Activated T-helper 2 cell treated with anti-CD3 and anti-CD28 coated beads, Interferon-gamma antibody, Interleukin-2, Interleukin-4, amounts not matched to agents 10 μg/mL and 5 μg/mL and 100 μg/mL, durations not matched to agents 14 hours and 24 hours and 36 hours (primary cell): Measurements from ENCODE around the gene CSNK1D. TPM values are rescaled to one million over a fixed set of nuclear protein-coding genes. Genes with fewer than 3 reads are reported as not detected.
A peak's percentile ranks its signal among the peaks of the same experiment; 100 is the strongest.
"Not testable (repeated sequence)": the region's sequence is repeated elsewhere in the genome, so short reads cannot be mapped to it uniquely, and the experiment has no call there.

Experiments
- DNase-seq: peaks from one replicate; pipeline ENCODE4 v3.0.0; 2021; ENCODE audit warnings: low spot score
- H3K27ac Mint-ChIP-seq: one replicate; pipeline ENCODE4 v1.8.0; 2021; ENCODE audit warnings: mixed read lengths
- H3K27me3 Mint-ChIP-seq: one replicate; pipeline ENCODE4 v1.8.0; 2021; ENCODE audit warnings: low read depth, mixed read lengths
- H3K36me3 Mint-ChIP-seq: one replicate; pipeline ENCODE4 v1.8.0; 2021; ENCODE audit warnings: low read depth, mixed read lengths
- H3K4me1 Mint-ChIP-seq: one replicate; pipeline ENCODE4 v1.8.0; 2021; ENCODE audit warnings: low read depth, mixed read lengths
- H3K4me3 Mint-ChIP-seq: one replicate; pipeline ENCODE4 v1.8.0; 2021; ENCODE audit warnings: low read depth, mild to moderate bottlenecking, moderate library complexity, mixed read lengths
- H3K9me3 Mint-ChIP-seq: one replicate; pipeline ENCODE4 v1.8.0; 2021; ENCODE audit warnings: mixed read lengths
- intact Hi-C: fragments of 100-400 bp; cut with micrococcal nuclease; formaldehyde crosslinking; loops from one replicate; pipeline ENCODE4 v1.15.1; 2023
- total RNA-seq: library from RNA; stranded (reverse); gene quantifications from 2 replicates; pipeline ENCODE4 v1.2.3, GENCODE V29; 2022

The CSNK1D gene
- total RNA-seq, 1 donor from 2014 or later, result 151 TPM

- peaks cover 52% of the 10 kb centered on the region for H3K36me3 Mint-ChIP-seq
Measured at GRCh38 chr17:82271401-82271800, 2.1 kb downstream of the CSNK1D start.

GRCh38 chr17:82270651-82271050 is 2.8 kb downstream of the CSNK1D start:
- peaks cover 42% of the 10 kb centered on the region for H3K4me1 Mint-ChIP-seq

More at GRCh38 chr17:82271401-82271800, 2.1 kb downstream of the CSNK1D start:
- no peak for DNase-seq
- no peaks in the 10 kb centered on the region for H3K27me3 Mint-ChIP-seq
- intact Hi-C loops, result no loop called here
- peaks cover 40% of the 10 kb centered on the region for H3K4me1 Mint-ChIP-seq
- H3K27ac Mint-ChIP-seq, result no peak overlapping the region
- no peaks in the 10 kb centered on the region for H3K9me3 Mint-ChIP-seq
- peak overlapping the region; percentile 90 for H3K4me3 Mint-ChIP-seq

GRCh38 chr17:82269882-82270500 is 3.5 kb downstream of the CSNK1D start:
- intact Hi-C loops, result no loop called here
- Mint-ChIP-seq H3K4me1 (peaks cover 40% of the 10 kb centered on the region), H3K9me3 (no peaks in the 10 kb centered on the region), H3K27me3 (no peaks in the 10 kb centered on the region), H3K4me3 (peak overlapping the region; percentile 9), H3K27ac (peak overlapping the region; percentile 30), H3K36me3 (peaks cover 64% of the 10 kb centered on the region)
- no peak for DNase-seq

More at GRCh38 chr17:82270651-82271050, 2.8 kb downstream of the CSNK1D start:
- DNase-seq, result no peak
- Mint-ChIP-seq H3K4me3 (peak overlapping the region; percentile 26), H3K27me3 (no peaks in the 10 kb centered on the region), H3K9me3 (no peaks in the 10 kb centered on the region), H3K36me3 (peaks cover 60% of the 10 kb centered on the region), H3K27ac (peak overlapping the region; percentile 52)
- intact Hi-C loops, result no loop called here

GRCh38 chr17:82269138-82269881 is 4.2 kb downstream of the CSNK1D start:
- H3K36me3 Mint-ChIP-seq, result peaks cover 70% of the 10 kb centered on the region
- H3K27me3 Mint-ChIP-seq, result no peaks in the 10 kb centered on the region
- H3K4me1 Mint-ChIP-seq, result peaks cover 37% of the 10 kb centered on the region
- DNase-seq, result no peak
- intact Hi-C loops, result no loop called here
- H3K4me3 Mint-ChIP-seq, result no peak overlapping the region
- peak overlapping the region; percentile 30 for H3K27ac Mint-ChIP-seq
- no peaks in the 10 kb centered on the region for H3K9me3 Mint-ChIP-seq

GRCh38 chr17:82267575-82268379 is 5.7 kb downstream of the CSNK1D start:
- peaks cover 84% of the 10 kb centered on the region for H3K36me3 Mint-ChIP-seq
- no peaks in the 10 kb centered on the region for H3K9me3 Mint-ChIP-seq
- H3K27me3 Mint-ChIP-seq, result no peaks in the 10 kb centered on the region
- H3K4me3 Mint-ChIP-seq, result no peak overlapping the region
- H3K27ac Mint-ChIP-seq, result no peak overlapping the region
- intact Hi-C loops, result no loop called here
- no peak for DNase-seq
- H3K4me1 Mint-ChIP-seq, result peaks cover 37% of the 10 kb centered on the region

GRCh38 chr17:82266142-82266541 is 7.4 kb downstream of the CSNK1D start:
- no peak overlapping the region for H3K27ac Mint-ChIP-seq
- H3K36me3 Mint-ChIP-seq, result peaks cover 85% of the 10 kb centered on the region
- no peak overlapping the region for H3K4me3 Mint-ChIP-seq
- H3K27me3 Mint-ChIP-seq, result no peaks in the 10 kb centered on the region
- no peak for DNase-seq
- H3K4me1 Mint-ChIP-seq, result peaks cover 32% of the 10 kb centered on the region
- no peaks in the 10 kb centered on the region for H3K9me3 Mint-ChIP-seq
- intact Hi-C loops, result no loop called here

- Mint-ChIP-seq H3K36me3 (peaks cover 91% of the 10 kb centered on the region), H3K27ac (no peak overlapping the region), H3K4me1 (peaks cover 15% of the 10 kb centered on the region), H3K27me3 (no peaks in the 10 kb centered on the region), H3K4me3 (no peak overlapping the region), H3K9me3 (no peaks in the 10 kb centered on the region)
- intact Hi-C loops, result no loop called here
- no peak for DNase-seq
Measured at GRCh38 chr17:82263641-82264040, 9.9 kb downstream of the CSNK1D start.

GRCh38 chr17:82262344-82262743 is 11.2 kb downstream of the CSNK1D start:
- peaks cover 14% of the 10 kb centered on the region for H3K4me1 Mint-ChIP-seq
- intact Hi-C loops, result no loop called here
- peaks cover 90% of the 10 kb centered on the region for H3K36me3 Mint-ChIP-seq
- no peak overlapping the region for H3K4me3 Mint-ChIP-seq
- H3K27ac Mint-ChIP-seq, result peak overlapping the region; percentile 17
- no peaks in the 10 kb centered on the region for H3K9me3 Mint-ChIP-seq
- no peak for DNase-seq
- no peaks in the 10 kb centered on the region for H3K27me3 Mint-ChIP-seq

GRCh38 chr17:82259972-82260961 is 13.2 kb downstream of the CSNK1D start:
- H3K27me3 Mint-ChIP-seq, DNase-seq, H3K4me3 Mint-ChIP-seq, H3K9me3 Mint-ChIP-seq, H3K4me1 Mint-ChIP-seq, intact Hi-C loops, H3K27ac Mint-ChIP-seq: not testable (repeated sequence)
- peaks cover 92% of the 10 kb centered on the region for H3K36me3 Mint-ChIP-seq

GRCh38 chr17:82258555-82258954 is 14.9 kb downstream of the CSNK1D start:
- peak overlapping the region; percentile 21 for H3K27ac Mint-ChIP-seq
- no peak for DNase-seq
- peaks cover 79% of the 10 kb centered on the region for H3K36me3 Mint-ChIP-seq
- peaks cover 8% of the 10 kb centered on the region for H3K4me1 Mint-ChIP-seq
- no peaks in the 10 kb centered on the region for H3K27me3 Mint-ChIP-seq
- H3K9me3 Mint-ChIP-seq, result no peaks in the 10 kb centered on the region
- intact Hi-C loops, result no loop called here
- no peak overlapping the region for H3K4me3 Mint-ChIP-seq

GRCh38 chr17:82257473-82257872 is 16.0 kb downstream of the CSNK1D start:
- peaks cover 8% of the 10 kb centered on the region for H3K4me1 Mint-ChIP-seq

More at GRCh38 chr17:82257473-82257872, 16.0 kb downstream of the CSNK1D start:
- H3K4me3 Mint-ChIP-seq, result no peak overlapping the region
- peaks cover 80% of the 10 kb centered on the region for H3K36me3 Mint-ChIP-seq
- intact Hi-C loops, result no loop called here
- no peaks in the 10 kb centered on the region for H3K9me3 Mint-ChIP-seq
- no peak for DNase-seq
- no peaks in the 10 kb centered on the region for H3K27me3 Mint-ChIP-seq
- H3K27ac Mint-ChIP-seq, result peak overlapping the region; percentile 69
